ENCODE data around the gene RPUSD1.
"Not testable (repeated sequence)": the region's sequence is repeated elsewhere in the genome, so short reads cannot be mapped to it uniquely, and the experiment has no call there.

RPUSD1 gene

GRCh38 chr16:783404-784161 is 4.6 kb downstream of the RPUSD1 start:
- no peak for DNase-seq (ENCODE audit: low read depth)

- DNase-seq (ENCODE audit: low read depth) = no peak
Observed at GRCh38 chr16:782766-783403, 5.3 kb downstream of the RPUSD1 start.

- DNase-seq (ENCODE audit: low read depth) = no peak
Observed at GRCh38 chr16:782258-782657, 5.9 kb downstream of the RPUSD1 start.

- DNase-seq (ENCODE audit: low read depth) = no peak
Observed at GRCh38 chr16:781346-782010, 6.7 kb downstream of the RPUSD1 start.

DNA sequence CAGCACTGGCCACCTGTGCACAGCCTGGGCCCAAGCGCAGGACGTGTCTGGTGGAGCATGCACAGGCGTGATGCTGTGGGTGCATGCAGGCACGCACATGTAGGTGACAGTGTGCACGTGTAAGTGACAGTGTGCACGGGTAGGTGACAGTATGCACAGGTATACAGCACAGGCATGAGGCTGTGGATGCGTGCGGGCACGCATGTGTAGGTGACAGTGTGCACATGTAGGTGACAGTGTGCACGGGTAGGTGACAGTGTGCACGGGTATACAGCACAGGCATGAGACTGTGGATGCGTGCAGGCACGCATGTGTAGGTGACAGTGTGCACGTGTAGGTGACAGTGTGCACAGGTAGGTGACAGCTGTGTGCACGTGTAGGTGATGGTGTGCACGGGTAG is 7.9 kb downstream of the RPUSD1 start:
- DNase-seq (ENCODE audit: low read depth) = no peak

DNA sequence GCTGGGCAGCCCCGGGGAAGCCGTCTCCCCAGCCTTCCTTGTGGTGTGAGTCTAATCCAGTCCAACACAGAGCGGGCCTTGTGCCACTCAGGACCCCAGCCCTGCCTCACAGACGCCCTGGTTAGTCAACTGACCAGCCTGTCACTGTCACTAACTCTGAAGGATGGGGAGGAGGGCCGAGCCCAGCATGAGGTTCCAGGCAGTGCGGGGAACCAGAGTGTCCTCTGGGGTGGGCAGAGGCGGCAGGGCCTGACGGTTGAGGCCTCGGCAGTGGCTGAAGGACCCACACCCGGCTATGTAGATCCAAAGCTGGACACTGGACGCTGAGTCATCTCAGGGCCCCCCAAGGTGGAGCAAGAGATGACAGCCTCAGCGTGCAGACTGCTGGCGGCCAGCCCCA is 8.6 kb downstream of the RPUSD1 start:
- DNase-seq (ENCODE audit: low read depth) = no peak

- DNase-seq (ENCODE audit: low read depth) = no peak
Observed at GRCh38 chr16:778909-779527, 9.2 kb downstream of the RPUSD1 start.

- no peak for DNase-seq (ENCODE audit: low read depth)
Observed at GRCh38 chr16:778447-778846, 9.7 kb downstream of the RPUSD1 start.

DNA sequence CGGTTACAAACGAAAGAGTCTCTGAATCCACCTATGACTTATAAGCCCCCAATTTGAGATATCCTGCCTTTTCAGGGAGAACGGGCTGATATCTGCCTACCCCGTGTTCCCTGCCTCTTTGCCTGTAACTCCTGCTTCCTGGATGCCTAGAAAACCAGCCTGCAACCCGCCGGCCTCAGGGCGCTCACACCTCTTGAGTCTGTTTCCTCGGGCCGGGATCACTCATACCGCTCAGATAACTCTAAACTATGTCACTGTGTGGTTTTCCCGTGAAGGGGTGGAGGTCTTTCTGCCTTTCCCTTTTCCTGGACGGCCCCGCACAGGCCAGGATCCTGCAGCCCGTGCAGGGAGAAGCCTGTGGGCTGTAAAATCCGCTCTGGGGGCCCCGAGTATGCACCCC is 10.4 kb downstream of the RPUSD1 start:
- DNase-seq (ENCODE audit: low read depth) = no peak

- no peak for DNase-seq (ENCODE audit: low read depth)
Observed at GRCh38 chr16:776824-777223, 11.4 kb downstream of the RPUSD1 start.

DNA sequence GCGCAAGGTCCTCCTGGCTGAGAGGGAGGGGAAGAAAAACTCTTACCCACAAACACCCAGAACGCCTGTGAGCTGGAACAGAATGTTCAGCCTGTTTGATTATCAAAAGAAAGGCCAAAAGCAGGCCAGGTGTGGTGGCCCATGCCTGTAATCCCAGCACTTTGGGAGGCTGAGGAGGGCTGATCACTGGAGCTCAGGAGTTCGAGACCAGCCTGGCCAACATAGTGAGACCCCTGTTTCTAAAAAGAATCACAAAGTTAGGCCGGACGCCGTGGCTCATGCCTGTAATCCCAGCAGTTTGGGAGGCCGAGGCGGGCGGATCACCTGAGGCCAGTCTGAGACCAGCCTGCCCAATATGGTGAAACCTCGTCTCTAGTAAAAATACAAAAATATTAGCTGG is 11.9 kb downstream of the RPUSD1 start:
- DNase-seq (ENCODE audit: low read depth) = not testable (repeated sequence)

DNA sequence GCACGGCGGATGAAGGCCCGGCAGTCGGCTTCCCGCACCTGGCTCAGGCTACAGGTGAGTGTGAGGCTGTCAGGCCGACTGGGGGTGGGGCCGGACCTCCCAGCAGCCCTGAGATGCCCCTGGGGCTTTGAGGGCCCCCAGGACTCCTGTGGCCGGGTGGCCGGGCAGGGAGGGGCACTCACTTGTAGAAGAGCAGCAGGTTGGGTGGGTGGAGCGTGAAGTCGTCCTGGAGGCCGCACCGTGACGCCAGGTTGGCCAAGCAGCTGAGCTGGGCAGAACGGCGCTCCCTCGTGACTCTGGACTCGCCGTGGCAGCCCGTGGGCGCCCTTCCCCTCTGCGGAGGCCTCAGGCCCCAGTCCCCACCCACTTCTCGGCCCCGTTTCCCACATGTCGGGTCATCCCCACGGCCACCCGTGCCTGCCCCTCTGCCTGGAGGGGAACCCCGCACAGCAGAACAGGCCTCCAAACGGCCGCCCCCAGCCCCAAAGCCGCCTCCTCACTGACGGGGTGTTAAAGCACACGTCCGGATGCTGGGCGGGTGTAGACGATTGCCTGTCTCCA is 12.9 kb downstream of the RPUSD1 start:
- DNase-seq (ENCODE audit: low read depth) = no peak

- no peak for DNase-seq (ENCODE audit: low read depth)
Observed at GRCh38 chr16:774086-775001, 13.8 kb downstream of the RPUSD1 start.

DNA sequence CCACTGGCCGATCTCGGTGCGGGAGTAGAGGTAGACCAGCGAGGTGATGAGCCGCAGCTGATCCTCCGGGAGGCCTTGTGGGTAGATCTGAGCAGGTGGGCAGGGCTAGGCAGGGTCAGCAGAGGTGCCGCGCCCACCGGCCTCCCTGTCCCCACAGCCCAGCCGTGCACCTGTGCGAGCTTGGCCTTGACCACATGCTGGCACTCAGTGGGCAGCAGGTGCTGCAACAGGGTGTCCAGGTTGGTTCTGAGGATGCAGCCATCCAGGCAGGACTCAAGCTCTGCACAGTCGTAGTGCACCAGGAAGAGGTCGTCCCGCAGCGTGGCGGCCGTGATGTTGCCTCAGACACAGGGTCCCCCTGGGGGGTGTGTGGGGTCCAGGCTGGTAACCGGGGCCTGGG is 15.2 kb downstream of the RPUSD1 start:
- no peak for DNase-seq (ENCODE audit: low read depth)

- DNase-seq (ENCODE audit: low read depth) = no peak
Observed at GRCh38 chr16:770411-770810, 17.8 kb downstream of the RPUSD1 start.

DNA sequence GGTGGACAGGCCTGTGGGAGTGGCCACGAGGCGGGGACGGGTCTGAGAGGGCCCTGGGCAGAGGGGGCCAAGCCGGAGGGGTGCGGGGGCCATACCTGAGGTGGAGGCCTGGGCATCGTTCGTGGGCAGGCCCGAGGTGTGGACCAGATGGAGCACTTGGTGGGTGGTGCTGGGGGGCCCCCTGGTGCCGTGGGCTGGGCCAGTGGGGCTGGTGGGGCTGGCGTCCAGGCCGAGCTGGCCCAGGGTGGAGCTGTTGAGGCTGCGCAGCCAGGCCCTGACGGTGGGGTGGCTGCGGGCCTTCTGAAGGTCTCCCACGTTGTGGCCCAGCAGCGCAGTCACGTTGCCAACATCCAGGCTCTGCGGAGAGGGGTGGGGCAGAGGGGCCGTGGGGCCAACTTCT is 18.2 kb downstream of the RPUSD1 start:
- no peak for DNase-seq (ENCODE audit: low read depth)

GRCh38 chr16:769184-769784 is 18.9 kb downstream of the RPUSD1 start:
- no peak for DNase-seq (ENCODE audit: low read depth)

GRCh38 chr16:768428-768827 is 19.8 kb downstream of the RPUSD1 start:
- DNase-seq (ENCODE audit: low read depth) = no peak

GRCh38 chr16:767743-768235 is 20.4 kb downstream of the RPUSD1 start:
- no peak for DNase-seq (ENCODE audit: low read depth)

- DNase-seq (ENCODE audit: low read depth) = no peak
Observed at GRCh38 chr16:766820-767640, 21.2 kb downstream of the RPUSD1 start.

Measured in stimulated activated CD8-positive, alpha-beta memory T cell treated with anti-CD3 and anti-CD28 coated beads, Interleukin-15, amount 100 ng/mL, for 24 hours (primary cell).